Measurements from ENCODE around the gene PTPN4. TPM values are rescaled to one million over a fixed set of nuclear protein-coding genes. Genes with fewer than 3 reads are reported as not detected.
"Not testable (repeated sequence)": the region's sequence is repeated elsewhere in the genome, so short reads cannot be mapped to it uniquely, and the experiment has no call there.

Gene PTPN4
- polyA plus RNA-seq, 1 donor from 2014 or later = 22.0 TPM

GRCh38 chr2:119804409-119804808, 44.7 kb downstream of the PTPN4 start:
- not testable (repeated sequence) for H3K9ac ChIP-seq (ENCODE audit: low read length); H3K9me2 ChIP-seq (ENCODE audit: insufficient read depth, low read length); H3K9me3 ChIP-seq (ENCODE audit: low read length); H3K27ac ChIP-seq (ENCODE audit: low read length); H4K20me1 ChIP-seq (ENCODE audit: insufficient read depth); H3K4me3 ChIP-seq (ENCODE audit: low read length); H3K36me3 ChIP-seq (ENCODE audit: insufficient read depth, low read length); H3K27me3 ChIP-seq (ENCODE audit: insufficient read depth, low read depth, low read length); H3K4me2 ChIP-seq (ENCODE audit: low read length); H2AFZ ChIP-seq (ENCODE audit: low read depth, low read length); H3F3A ChIP-seq (ENCODE audit: insufficient read depth, low read length, poor library complexity, severe bottlenecking)
- peaks cover 28% of the 10 kb centered on the region for H3K79me2 ChIP-seq (replicated peaks; ENCODE audit: insufficient read depth, low read length)

GRCh38 chr2:119808516-119809147, 48.9 kb downstream of the PTPN4 start:
- Histone ChIP-seq H3K4me3 (ENCODE audit: low read length) (no peak overlapping the region), H3K4me2 (ENCODE audit: low read length) (no peak overlapping the region), H3K27me3 (ENCODE audit: insufficient read depth, low read depth, low read length) (no peaks in the 10 kb centered on the region), H4K20me1 (ENCODE audit: insufficient read depth) (no peaks in the 10 kb centered on the region), H3K9me3 (ENCODE audit: low read length) (no peaks in the 10 kb centered on the region), H3K9ac (ENCODE audit: low read length) (no peak overlapping the region), H3K79me2 (replicated peaks; ENCODE audit: insufficient read depth, low read length) (no peaks in the 10 kb centered on the region), H3K9me2 (ENCODE audit: insufficient read depth, low read length) (no peaks in the 10 kb centered on the region), H3K27ac (ENCODE audit: low read length) (no peak overlapping the region), H3F3A (ENCODE audit: insufficient read depth, low read length, poor library complexity, severe bottlenecking) (no peaks in the 10 kb centered on the region), H2AFZ (ENCODE audit: low read depth, low read length) (no peak overlapping the region), H3K36me3 (ENCODE audit: insufficient read depth, low read length) (peaks cover 4% of the 10 kb centered on the region)
- TF ChIP-seq SMC3 (conservative IDR thresholded peaks at IDR 0.05; ENCODE audit: poor library complexity) = no peak
- no peak for TF ChIP-seq POLR2AphosphoS5 (IDR thresholded peaks at IDR 0.05)
- no peak for TF ChIP-seq EP300 (conservative IDR thresholded peaks at IDR 0.05; ENCODE audit: poor library complexity, severe bottlenecking)
- TF ChIP-seq TAF1 (IDR thresholded peaks at IDR 0.05; ENCODE audit: low read depth) = no peak
- TF ChIP-seq, protein P1, sequence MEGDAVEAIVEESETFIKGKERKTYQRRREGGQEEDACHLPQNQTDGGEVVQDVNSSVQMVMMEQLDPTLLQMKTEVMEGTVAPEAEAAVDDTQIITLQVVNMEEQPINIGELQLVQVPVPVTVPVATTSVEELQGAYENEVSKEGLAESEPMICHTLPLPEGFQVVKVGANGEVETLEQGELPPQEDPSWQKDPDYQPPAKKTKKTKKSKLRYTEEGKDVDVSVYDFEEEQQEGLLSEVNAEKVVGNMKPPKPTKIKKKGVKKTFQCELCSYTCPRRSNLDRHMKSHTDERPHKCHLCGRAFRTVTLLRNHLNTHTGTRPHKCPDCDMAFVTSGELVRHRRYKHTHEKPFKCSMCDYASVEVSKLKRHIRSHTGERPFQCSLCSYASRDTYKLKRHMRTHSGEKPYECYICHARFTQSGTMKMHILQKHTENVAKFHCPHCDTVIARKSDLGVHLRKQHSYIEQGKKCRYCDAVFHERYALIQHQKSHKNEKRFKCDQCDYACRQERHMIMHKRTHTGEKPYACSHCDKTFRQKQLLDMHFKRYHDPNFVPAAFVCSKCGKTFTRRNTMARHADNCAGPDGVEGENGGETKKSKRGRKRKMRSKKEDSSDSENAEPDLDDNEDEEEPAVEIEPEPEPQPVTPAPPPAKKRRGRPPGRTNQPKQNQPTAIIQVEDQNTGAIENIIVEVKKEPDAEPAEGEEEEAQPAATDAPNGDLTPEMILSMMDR (IDR thresholded peaks at IDR 0.05; ENCODE audit: poor library complexity, severe bottlenecking) = no peak
- TF ChIP-seq MXI1 (conservative IDR thresholded peaks at IDR 0.05; ENCODE audit: poor library complexity, severe bottlenecking) = no peak
- no peak for TF ChIP-seq REST (IDR thresholded peaks at IDR 0.05; ENCODE audit: borderline replicate concordance)
- no peak for TF ChIP-seq EZH2 (IDR thresholded peaks at IDR 0.05; ENCODE audit: borderline replicate concordance, insufficient read depth, low read length, poor library complexity, severe bottlenecking)
- TF ChIP-seq RAD21 (conservative IDR thresholded peaks at IDR 0.05) = no peak

All from neural cell (in vitro differentiated cells).